Activated CD8-positive, alpha-beta memory T cell treated with anti-CD3 and anti-CD28 coated beads for 24 hours (primary cell): ENCODE measurements around the gene MEF2B.

Source experiments
- DNase-seq: peaks from one replicate; pipeline ENCODE4 v3.0.0-alpha.2; 2020

MEF2B gene

GRCh38 chr19:19170053-19170872 lies at the start of gene MEF2B:
Gene MEF2B, minus strand, starts transcription at chr19:19170263. Its CDS starts 19,528 bp downstream, at chr19:19150735.
- DNase-seq, result peak; percentile 90

- DNase-seq, result no peak
Observed at GRCh38 chr19:19218911-19219310, 48.8 kb upstream of the MEF2B start.

- DNase-seq, result no peak
Observed at GRCh38 chr19:19217099-19217498, 47.0 kb upstream of the MEF2B start.

- DNase-seq, result no peak
Observed at GRCh38 chr19:19215792-19216191, 45.7 kb upstream of the MEF2B start.

- no peak for DNase-seq
Observed at GRCh38 chr19:19214892-19215291, 44.8 kb upstream of the MEF2B start.

GRCh38 chr19:19214159-19214490 lies 44.1 kb upstream of the MEF2B start:
- DNase-seq, result no peak

GRCh38 chr19:19213426-19214158 lies 43.5 kb upstream of the MEF2B start:
- DNase-seq, result no peak

GRCh38 chr19:19212916-19213315 lies 42.9 kb upstream of the MEF2B start:
- no peak for DNase-seq

- no peak for DNase-seq
Observed at GRCh38 chr19:19211499-19212420, 41.7 kb upstream of the MEF2B start, which contains the start of gene NCAN. Gene NCAN, plus strand, starts transcription at chr19:19211958. Its CDS starts 4,996 bp downstream, at chr19:19216954.

- DNase-seq, result no peak
Observed at GRCh38 chr19:19209372-19209771, 39.3 kb upstream of the MEF2B start.

GRCh38 chr19:19207637-19208572 lies 37.8 kb upstream of the MEF2B start:
- no peak for DNase-seq

GRCh38 chr19:19206938-19207337 lies 36.9 kb upstream of the MEF2B start:
- no peak for DNase-seq

GRCh38 chr19:19205416-19206410 lies 35.6 kb upstream of the MEF2B start:
- DNase-seq, result no peak

- DNase-seq, result no peak
Observed at GRCh38 chr19:19204181-19204580, 34.1 kb upstream of the MEF2B start.

- peak; percentile 96 for DNase-seq
Observed at GRCh38 chr19:19203012-19203856, 33.2 kb upstream of the MEF2B start, which contains the start of gene NR2C2AP. Gene NR2C2AP, minus strand, starts transcription at chr19:19203414. Its CDS starts 354 bp downstream, at chr19:19203060.

- DNase-seq, result no peak
Observed at GRCh38 chr19:19202707-19203011, 32.6 kb upstream of the MEF2B start.

- no peak for DNase-seq
Observed at GRCh38 chr19:19201697-19202630, 31.9 kb upstream of the MEF2B start.

- no peak for DNase-seq
Observed at GRCh38 chr19:19193926-19194325, 23.9 kb upstream of the MEF2B start.
